MM.1S (cell line): ENCODE results near the gene MPP4.

Experiments
- DNase-seq: peaks from one replicate; pipeline ENCODE4 v3.0.0-alpha.2; 2015
- H2AFZ ChIP-seq: fragments of 300-600 bp; sonication (generic); 2 replicates; pipeline ENCODE4 v1.6.0; 2016; ENCODE audit warnings: antibody characterized with exemption, low read length
- H3F3A ChIP-seq: fragments of 300-600 bp; sonication (generic); 2 replicates; pipeline ENCODE4 v1.6.1; 2016; ENCODE audit warnings: mild to moderate bottlenecking, antibody characterized with exemption, low read length, moderate library complexity, mixed read lengths; ENCODE audit not compliant: insufficient read depth
- H3K27ac ChIP-seq: fragments of 300-600 bp; sonication (generic); 2 replicates; pipeline ENCODE4 v1.5.1; 2016; ENCODE audit warnings: mild to moderate bottlenecking, low read length
- H3K27me3 ChIP-seq: fragments of 300-600 bp; sonication (generic); replicated peaks from 2 replicates; pipeline ENCODE4 v1.6.0; 2016; ENCODE audit warnings: low read length; ENCODE audit not compliant: insufficient read depth
- H3K36me3 ChIP-seq: fragments of 300-600 bp; sonication (generic); replicated peaks from 2 replicates; pipeline ENCODE4 v1.6.1; 2016; ENCODE audit warnings: mild to moderate bottlenecking, low read length, mixed read lengths; ENCODE audit not compliant: insufficient read depth
- H3K4me1 ChIP-seq: fragments of 300-600 bp; sonication (generic); 2 replicates; pipeline ENCODE4 v1.6.1; 2016; ENCODE audit warnings: low read length, mixed read lengths
- H3K4me2 ChIP-seq: fragments of 300-600 bp; sonication (generic); 2 replicates; pipeline ENCODE4 v1.6.0; 2016; ENCODE audit warnings: low read depth, low read length
- H3K4me3 ChIP-seq: fragments of 300-600 bp; sonication (generic); 2 replicates; pipeline ENCODE4 v1.5.1; 2016; ENCODE audit warnings: low read length, mixed read lengths
- H3K79me2 ChIP-seq: fragments of 300-600 bp; sonication (generic); 2 replicates; pipeline ENCODE4 v1.6.1; 2016; ENCODE audit warnings: mixed run types, low read length, mixed read lengths
- H3K9ac ChIP-seq: fragments of 300-600 bp; sonication (generic); 2 replicates; pipeline ENCODE4 v1.6.1; 2016; ENCODE audit warnings: low read length, mixed read lengths
- H3K9me2 ChIP-seq: fragments of 300-600 bp; sonication (generic); replicated peaks from 2 replicates; pipeline ENCODE4 v1.6.1; 2016; ENCODE audit warnings: mild to moderate bottlenecking, low read length, mixed read lengths; ENCODE audit not compliant: insufficient read depth
- H3K9me3 ChIP-seq: fragments of 300-600 bp; sonication (generic); replicated peaks from 2 replicates; pipeline ENCODE4 v1.6.1; 2016; ENCODE audit warnings: mild to moderate bottlenecking, low read length, mixed read lengths; ENCODE audit not compliant: insufficient read depth
- H4K20me1 ChIP-seq: fragments of 300-600 bp; sonication (generic); 2 replicates; pipeline ENCODE4 v1.6.1; 2016; ENCODE audit warnings: mild to moderate bottlenecking, low read length, moderate library complexity, mixed read lengths; ENCODE audit not compliant: insufficient read depth
- CTCF ChIP-seq: fragments of 300-600 bp; sonication (generic); IDR thresholded peaks from 2 replicates; pipeline ENCODE4 v1.5.1; 2016; ENCODE audit warnings: antibody characterized with exemption, low read length, mixed read lengths
- EZH2 ChIP-seq: fragments of 300-600 bp; sonication (generic); optimal IDR thresholded peaks from 2 replicates; pipeline ENCODE3; 2017; ENCODE audit warnings: low read depth, mild to moderate bottlenecking, antibody characterized with exemption, low read length, mixed read lengths
- EZH2phosphoT487 ChIP-seq: fragments of 300-600 bp; sonication (generic); IDR thresholded peaks from 2 replicates; pipeline ENCODE4 v1.6.1; 2018; ENCODE audit warnings: antibody characterized with exemption, low read length

Gene MPP4

GRCh38 chr2:201608021-201608420 is 90.4 kb downstream of the MPP4 start:
- H3K79me2 ChIP-seq, result no peaks in the 10 kb centered on the region
- no peaks in the 10 kb centered on the region for H3K36me3 ChIP-seq
- no peak for DNase-seq
- TF ChIP-seq CTCF, result no peak
- no peak for TF ChIP-seq EZH2
- no peak for TF ChIP-seq EZH2phosphoT487
- no peaks in the 10 kb centered on the region for H3K9me3 ChIP-seq
- no peaks in the 10 kb centered on the region for H3K4me1 ChIP-seq
- H3K9ac ChIP-seq, result no peak overlapping the region
- no peak overlapping the region for H3K27ac ChIP-seq
- H3K4me2 ChIP-seq, result no peak overlapping the region
- no peaks in the 10 kb centered on the region for H3F3A ChIP-seq
- no peaks in the 10 kb centered on the region for H4K20me1 ChIP-seq
- no peaks in the 10 kb centered on the region for H3K9me2 ChIP-seq
- no peaks in the 10 kb centered on the region for H3K27me3 ChIP-seq
- H2AFZ ChIP-seq, result no peak overlapping the region
- H3K4me3 ChIP-seq, result no peak overlapping the region

GRCh38 chr2:201607568-201607967 is 90.9 kb downstream of the MPP4 start:
- no peaks in the 10 kb centered on the region for H3F3A ChIP-seq
- no peak overlapping the region for H2AFZ ChIP-seq
- H3K9me2 ChIP-seq, result no peaks in the 10 kb centered on the region
- no peak for TF ChIP-seq EZH2
- DNase-seq, result no peak
- H3K4me3 ChIP-seq, result no peak overlapping the region
- no peaks in the 10 kb centered on the region for H3K27me3 ChIP-seq
- H3K9me3 ChIP-seq, result no peaks in the 10 kb centered on the region
- H3K4me1 ChIP-seq, result no peaks in the 10 kb centered on the region
- no peaks in the 10 kb centered on the region for H4K20me1 ChIP-seq
- H3K4me2 ChIP-seq, result no peak overlapping the region
- no peaks in the 10 kb centered on the region for H3K36me3 ChIP-seq
- no peak overlapping the region for H3K9ac ChIP-seq
- H3K79me2 ChIP-seq, result no peaks in the 10 kb centered on the region
- H3K27ac ChIP-seq, result no peak overlapping the region

- no peaks in the 10 kb centered on the region for H3K79me2 ChIP-seq
- no peaks in the 10 kb centered on the region for H4K20me1 ChIP-seq
- no peaks in the 10 kb centered on the region for H3K4me1 ChIP-seq
- no peak for TF ChIP-seq EZH2phosphoT487
- TF ChIP-seq EZH2, result no peak
- TF ChIP-seq CTCF, result no peak
- no peaks in the 10 kb centered on the region for H3K36me3 ChIP-seq
- no peak for DNase-seq
- H3K4me2 ChIP-seq, result no peak overlapping the region
- H3K9me2 ChIP-seq, result no peaks in the 10 kb centered on the region
- no peaks in the 10 kb centered on the region for H3F3A ChIP-seq
- H3K27ac ChIP-seq, result no peak overlapping the region
- H3K4me3 ChIP-seq, result no peak overlapping the region
- no peaks in the 10 kb centered on the region for H3K27me3 ChIP-seq
- no peaks in the 10 kb centered on the region for H3K9me3 ChIP-seq
- no peak overlapping the region for H3K9ac ChIP-seq
- no peak overlapping the region for H2AFZ ChIP-seq
Measured at GRCh38 chr2:201600906-201601305, 97.5 kb downstream of the MPP4 start.

GRCh38 chr2:201597397-201597796 is 101.0 kb downstream of the MPP4 start:
- no peaks in the 10 kb centered on the region for H3K9me3 ChIP-seq
- H3K79me2 ChIP-seq, result no peaks in the 10 kb centered on the region
- H2AFZ ChIP-seq, result no peak overlapping the region
- no peaks in the 10 kb centered on the region for H3K4me1 ChIP-seq
- no peak overlapping the region for H3K4me2 ChIP-seq
- no peaks in the 10 kb centered on the region for H4K20me1 ChIP-seq
- H3K27ac ChIP-seq, result no peak overlapping the region
- no peak overlapping the region for H3K4me3 ChIP-seq
- no peaks in the 10 kb centered on the region for H3K36me3 ChIP-seq
- H3K27me3 ChIP-seq, result no peaks in the 10 kb centered on the region
- no peak for TF ChIP-seq EZH2phosphoT487
- TF ChIP-seq EZH2, result no peak
- no peak for TF ChIP-seq CTCF
- no peak overlapping the region for H3K9ac ChIP-seq
- no peaks in the 10 kb centered on the region for H3F3A ChIP-seq
- no peaks in the 10 kb centered on the region for H3K9me2 ChIP-seq
- DNase-seq, result no peak
